ENCODE results near the gene SLC9B1. TPM values are rescaled to one million over a fixed set of nuclear protein-coding genes. Genes with fewer than 3 reads are reported as not detected.

The SLC9B1 gene
- total RNA-seq, 1 experiment from 2014 or later: 0.62 TPM

- TF ChIP-seq EZH2 (IDR thresholded peaks at IDR 0.05; ENCODE audit: borderline replicate concordance, low read depth, low read length, poor library complexity, severe bottlenecking): no peak
- no peak for TF ChIP-seq CTCF (conservative IDR thresholded peaks at IDR 0.05; ENCODE audit: low read depth, low read length)
- H3K4me3 ChIP-seq (ENCODE audit: low read depth, low read length, poor library complexity, severe bottlenecking): no peak overlapping the region
- POLR2A ChIA-PET (ENCODE audit: low non-redundant PET): interaction anchor here (0.6 kb wide), 1 partner anchor 16 kb away, joined by 3 read pairs; no protein-coding TSS in a partner anchor
- intact Hi-C loops (cut with micrococcal nuclease; ENCODE audit: unreplicated experiment): no loop called here
- H3K9me3 ChIP-seq (ENCODE audit: low read depth, low read length, poor library complexity, severe bottlenecking): no peaks in the 10 kb centered on the region
- BruUV-seq (replicated peaks): no TSS peak
- no peaks in the 10 kb centered on the region for H3K4me1 ChIP-seq (ENCODE audit: insufficient read depth, low read length, poor library complexity, severe bottlenecking)
- no peak for DNase-seq (ENCODE audit: low spot score)
- H3K27ac ChIP-seq (ENCODE audit: low read depth, low read length, poor library complexity, severe bottlenecking): no peak overlapping the region
- H3K27me3 ChIP-seq (replicated peaks; ENCODE audit: insufficient read depth, low read depth, low read length, poor library complexity): no peaks in the 10 kb centered on the region
- no peaks in the 10 kb centered on the region for H3K36me3 ChIP-seq (ENCODE audit: insufficient read depth, low read length, poor library complexity, severe bottlenecking)
- CTCF ChIA-PET: no interaction called here
Observed at GRCh38 chr4:103029300-103029699, 9.8 kb upstream of the SLC9B1 start.

GRCh38 chr4:103026868-103027267 lies 7.4 kb upstream of the SLC9B1 start:
- CTCF ChIA-PET: no interaction called here
- no TSS peak for BruUV-seq (replicated peaks)
- POLR2A ChIA-PET (ENCODE audit: low non-redundant PET): no interaction called here
- no peak overlapping the region for H3K4me3 ChIP-seq (ENCODE audit: low read depth, low read length, poor library complexity, severe bottlenecking)
- no peaks in the 10 kb centered on the region for H3K9me3 ChIP-seq (ENCODE audit: low read depth, low read length, poor library complexity, severe bottlenecking)
- no peaks in the 10 kb centered on the region for H3K27me3 ChIP-seq (replicated peaks; ENCODE audit: insufficient read depth, low read depth, low read length, poor library complexity)
- no peak overlapping the region for H3K27ac ChIP-seq (ENCODE audit: low read depth, low read length, poor library complexity, severe bottlenecking)
- H3K36me3 ChIP-seq (ENCODE audit: insufficient read depth, low read length, poor library complexity, severe bottlenecking): no peaks in the 10 kb centered on the region
- DNase-seq (ENCODE audit: low spot score): no peak
- no peaks in the 10 kb centered on the region for H3K4me1 ChIP-seq (ENCODE audit: insufficient read depth, low read length, poor library complexity, severe bottlenecking)
- TF ChIP-seq CTCF (conservative IDR thresholded peaks at IDR 0.05; ENCODE audit: low read depth, low read length): no peak
- no peak for TF ChIP-seq EZH2 (IDR thresholded peaks at IDR 0.05; ENCODE audit: borderline replicate concordance, low read depth, low read length, poor library complexity, severe bottlenecking)
- intact Hi-C loops (cut with micrococcal nuclease; ENCODE audit: unreplicated experiment): no loop called here

GRCh38 chr4:103024996-103025395 lies 5.5 kb upstream of the SLC9B1 start:
- POLR2A ChIA-PET (ENCODE audit: low non-redundant PET): no interaction called here
- no TSS peak for BruUV-seq (replicated peaks)
- CTCF ChIA-PET: no interaction called here
- H3K4me3 ChIP-seq (ENCODE audit: low read depth, low read length, poor library complexity, severe bottlenecking): no peak overlapping the region
- H3K27ac ChIP-seq (ENCODE audit: low read depth, low read length, poor library complexity, severe bottlenecking): no peak overlapping the region
- H3K4me1 ChIP-seq (ENCODE audit: insufficient read depth, low read length, poor library complexity, severe bottlenecking): peaks cover 1% of the 10 kb centered on the region
- no peak for DNase-seq (ENCODE audit: low spot score)
- no peaks in the 10 kb centered on the region for H3K36me3 ChIP-seq (ENCODE audit: insufficient read depth, low read length, poor library complexity, severe bottlenecking)
- TF ChIP-seq EZH2 (IDR thresholded peaks at IDR 0.05; ENCODE audit: borderline replicate concordance, low read depth, low read length, poor library complexity, severe bottlenecking): no peak
- TF ChIP-seq CTCF (conservative IDR thresholded peaks at IDR 0.05; ENCODE audit: low read depth, low read length): no peak
- no peaks in the 10 kb centered on the region for H3K9me3 ChIP-seq (ENCODE audit: low read depth, low read length, poor library complexity, severe bottlenecking)
- intact Hi-C loops (cut with micrococcal nuclease; ENCODE audit: unreplicated experiment): no loop called here
- H3K27me3 ChIP-seq (replicated peaks; ENCODE audit: insufficient read depth, low read depth, low read length, poor library complexity): no peaks in the 10 kb centered on the region

Data from A673 (cell line).